Chondrocyte (in vitro differentiated cells): ENCODE measurements around the gene PPARA. TPM values are rescaled to one million over a fixed set of nuclear protein-coding genes. Genes with fewer than 3 reads are reported as not detected.

Source experiments
- DNase-seq: peaks from one replicate; pipeline ENCODE4 v3.0.0; 2021; ENCODE audit warnings: mixed read lengths, low spot score
- H3K27ac Mint-ChIP-seq: one replicate; pipeline ENCODE4 v1.8.0; 2021; ENCODE audit warnings: mild to moderate bottlenecking, moderate library complexity, mixed read lengths; ENCODE audit not compliant: unreplicated experiment
- H3K27me3 Mint-ChIP-seq: 2 replicates; pipeline ENCODE4 v1.8.0; 2021; ENCODE audit warnings: low read depth, mixed read lengths
- H3K36me3 Mint-ChIP-seq: 2 replicates; pipeline ENCODE4 v1.8.0; 2021; ENCODE audit warnings: low read depth, mixed read lengths
- H3K4me1 Mint-ChIP-seq: 2 replicates; pipeline ENCODE4 v1.8.0; 2021; ENCODE audit warnings: low read depth, mild to moderate bottlenecking, mixed read lengths
- H3K4me3 Mint-ChIP-seq: one replicate; pipeline ENCODE4 v1.8.0; 2021; ENCODE audit warnings: mild to moderate bottlenecking, moderate library complexity, mixed read lengths; ENCODE audit not compliant: unreplicated experiment
- H3K9me3 Mint-ChIP-seq: 2 replicates; pipeline ENCODE4 v1.8.0; 2021; ENCODE audit warnings: low read depth, mixed read lengths
- CTCF ChIP-seq: fragments of 200-600 bp; sonication (generic); IDR thresholded peaks from 2 replicates; pipeline ENCODE4 v1.5.0; 2021; ENCODE audit warnings: antibody characterized with exemption, mild to moderate bottlenecking, moderate library complexity
- total RNA-seq: library from RNA; stranded (reverse); gene quantifications from 3 replicates; pipeline ENCODE4 v1.2.1, GENCODE V29; 2021

PPARA gene
- total RNA-seq, 1 donor from 2014 or later: 16.0 TPM

- no peak for TF ChIP-seq CTCF
- Mint-ChIP-seq H3K27me3 (no peaks in the 10 kb centered on the region), H3K9me3 (no peaks in the 10 kb centered on the region), H3K4me1 (peaks cover 59% of the 10 kb centered on the region), H3K27ac (peak overlapping the region; percentile 77), H3K4me3 (no peak overlapping the region), H3K36me3 (peaks cover 8% of the 10 kb centered on the region)
- no peak for DNase-seq
These were observed 46.0 kb upstream of the PPARA start for GRCh38 chr22:46104170-46104880.

GRCh38 chr22:46104881-46105493 lies 45.3 kb upstream of the PPARA start:
- DNase-seq: no peak
- Mint-ChIP-seq H3K4me3 (no peak overlapping the region), H3K4me1 (peaks cover 57% of the 10 kb centered on the region)

DNA sequence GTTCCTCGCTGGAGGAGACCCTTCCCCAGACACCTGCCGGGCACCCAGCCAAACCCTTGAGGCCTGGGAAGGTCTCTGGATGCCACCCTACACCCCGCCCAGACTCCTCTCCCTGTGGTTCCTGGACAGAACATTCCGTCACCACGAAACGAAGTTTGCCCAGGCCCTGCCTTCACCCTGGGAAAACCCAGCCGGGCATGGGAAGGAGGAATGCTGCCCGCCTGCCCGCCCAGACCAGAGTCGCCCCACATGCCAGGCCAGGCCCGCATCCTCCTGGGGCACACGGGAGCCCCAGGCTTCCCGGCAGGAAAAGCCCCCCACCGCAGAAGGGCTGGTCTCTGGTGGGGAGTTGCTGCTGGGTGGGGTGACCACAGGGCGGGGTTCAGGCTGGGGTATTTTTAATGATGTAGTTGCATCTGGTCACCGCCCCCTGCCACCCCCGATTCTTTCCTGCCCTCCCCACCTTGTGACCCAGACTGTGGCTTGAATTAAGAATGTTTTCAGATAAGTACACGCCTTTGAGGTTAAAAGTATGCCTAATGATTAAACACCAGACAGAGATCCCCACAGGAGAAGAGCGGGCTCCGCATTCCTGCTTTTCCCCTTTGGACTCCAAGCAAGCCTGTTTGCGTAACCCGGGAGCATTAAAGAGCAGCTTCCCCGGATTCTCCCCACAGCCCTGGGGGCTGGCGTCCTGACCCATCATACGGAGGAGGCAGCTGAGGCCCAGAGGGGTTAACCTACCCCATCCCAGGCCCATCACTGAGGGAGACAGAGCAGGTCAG lies 44.6 kb upstream of the PPARA start:
- no peak for DNase-seq
- Mint-ChIP-seq H3K27ac (peak overlapping the region; percentile 77), H3K4me3 (no peak overlapping the region), H3K9me3 (no peaks in the 10 kb centered on the region), H3K4me1 (peaks cover 59% of the 10 kb centered on the region), H3K27me3 (no peaks in the 10 kb centered on the region), H3K36me3 (peaks cover 8% of the 10 kb centered on the region)
- no peak for TF ChIP-seq CTCF

More at GRCh38 chr22:46104881-46105493, 45.3 kb upstream of the PPARA start:
- H3K36me3 Mint-ChIP-seq: peaks cover 8% of the 10 kb centered on the region
- H3K9me3 Mint-ChIP-seq: no peaks in the 10 kb centered on the region
- H3K27me3 Mint-ChIP-seq: no peaks in the 10 kb centered on the region
- peak overlapping the region; percentile 77 for H3K27ac Mint-ChIP-seq
- TF ChIP-seq CTCF: peak; percentile 37

DNA sequence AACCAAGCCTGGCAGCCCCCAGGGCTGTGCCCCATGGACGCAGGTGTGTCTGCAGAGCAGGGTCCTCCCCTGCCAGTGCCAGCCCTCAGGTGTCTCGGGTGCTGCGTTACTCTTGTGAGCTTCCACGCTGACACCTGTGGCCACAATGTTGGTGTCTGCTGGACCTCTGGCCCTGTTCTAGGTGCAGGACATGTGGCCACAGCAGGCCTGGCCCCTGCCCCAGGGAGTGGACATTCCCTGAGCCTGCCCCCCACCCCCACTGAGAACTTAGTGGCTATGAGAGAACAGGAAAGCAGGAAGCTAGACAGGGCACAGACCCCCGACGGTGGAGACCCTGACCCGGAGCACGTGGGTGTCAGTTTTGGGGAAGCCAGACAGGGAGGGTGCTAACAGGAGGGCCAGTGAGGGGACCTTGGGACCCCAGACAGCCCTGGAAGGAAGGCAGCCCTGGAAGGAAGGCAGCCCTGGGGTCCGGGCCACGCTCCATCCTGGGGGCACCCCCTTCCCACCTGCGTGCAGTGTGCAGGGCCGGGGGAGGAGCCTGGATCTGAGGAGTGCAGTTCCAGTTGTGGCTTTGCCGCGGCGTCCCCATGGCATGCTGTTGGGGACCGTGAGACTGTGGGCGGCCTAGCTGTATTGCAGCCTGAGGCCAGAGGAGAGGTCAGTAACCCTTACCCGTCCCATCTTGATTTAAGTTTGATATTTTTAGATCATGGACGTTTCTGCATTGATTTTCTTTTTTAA lies 43.9 kb upstream of the PPARA start:
- Mint-ChIP-seq H3K9me3 (no peaks in the 10 kb centered on the region), H3K36me3 (peaks cover 6% of the 10 kb centered on the region), H3K4me3 (no peak overlapping the region), H3K4me1 (peaks cover 64% of the 10 kb centered on the region), H3K27me3 (no peaks in the 10 kb centered on the region), H3K27ac (peak overlapping the region; percentile 77)
- no peak for TF ChIP-seq CTCF
- DNase-seq: no peak
